ENCODE results near the gene BBS4.

DNA sequence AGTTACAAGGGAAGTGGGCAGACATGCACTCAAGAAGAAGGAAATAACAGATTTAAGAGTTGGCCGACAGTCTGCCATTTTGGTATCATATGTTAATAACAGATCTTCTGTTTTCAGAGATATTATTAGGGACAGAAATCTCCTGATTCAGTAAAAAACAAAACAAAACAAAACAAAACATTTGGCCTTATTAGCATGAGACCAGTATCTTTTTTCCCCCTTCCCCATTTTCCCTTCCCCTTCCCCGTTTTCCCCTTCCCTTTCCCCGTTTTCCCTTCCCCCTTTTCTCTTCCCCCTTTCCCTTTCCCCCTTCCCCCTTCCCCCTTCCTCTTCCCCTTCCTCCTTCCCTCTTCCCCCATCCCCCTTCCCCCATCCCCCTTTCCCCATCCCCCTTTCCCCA is 39.4 kb downstream of the BBS4 start:
- no peak for TF ChIP-seq POLR2A (IDR thresholded peaks at IDR 0.05)
- TF ChIP-seq, protein P1, sequence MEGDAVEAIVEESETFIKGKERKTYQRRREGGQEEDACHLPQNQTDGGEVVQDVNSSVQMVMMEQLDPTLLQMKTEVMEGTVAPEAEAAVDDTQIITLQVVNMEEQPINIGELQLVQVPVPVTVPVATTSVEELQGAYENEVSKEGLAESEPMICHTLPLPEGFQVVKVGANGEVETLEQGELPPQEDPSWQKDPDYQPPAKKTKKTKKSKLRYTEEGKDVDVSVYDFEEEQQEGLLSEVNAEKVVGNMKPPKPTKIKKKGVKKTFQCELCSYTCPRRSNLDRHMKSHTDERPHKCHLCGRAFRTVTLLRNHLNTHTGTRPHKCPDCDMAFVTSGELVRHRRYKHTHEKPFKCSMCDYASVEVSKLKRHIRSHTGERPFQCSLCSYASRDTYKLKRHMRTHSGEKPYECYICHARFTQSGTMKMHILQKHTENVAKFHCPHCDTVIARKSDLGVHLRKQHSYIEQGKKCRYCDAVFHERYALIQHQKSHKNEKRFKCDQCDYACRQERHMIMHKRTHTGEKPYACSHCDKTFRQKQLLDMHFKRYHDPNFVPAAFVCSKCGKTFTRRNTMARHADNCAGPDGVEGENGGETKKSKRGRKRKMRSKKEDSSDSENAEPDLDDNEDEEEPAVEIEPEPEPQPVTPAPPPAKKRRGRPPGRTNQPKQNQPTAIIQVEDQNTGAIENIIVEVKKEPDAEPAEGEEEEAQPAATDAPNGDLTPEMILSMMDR (IDR thresholded peaks at IDR 0.05) = no peak
